B cell (primary cell): ENCODE measurements around the gene CNNM3. TPM values are rescaled to one million over a fixed set of nuclear protein-coding genes. Genes with fewer than 3 reads are reported as not detected.
"Not testable (repeated sequence)": the region's sequence is repeated elsewhere in the genome, so short reads cannot be mapped to it uniquely, and the experiment has no call there.

Experiments
- ATAC-seq: fragments of 200-7000 bp; cut with Tn5 transposase; one replicate; pipeline ENCODE4 v1.10.0; 2021; ENCODE audit warnings: low read depth, mild to moderate bottlenecking, moderate number of reproducible peaks, moderate library complexity
- CTCF ChIA-PET: fragments of 350-600 bp; sonication (Branson Sonifier 250); formaldehyde crosslinking; loops from one replicate; lab custom pipeline; 2021; ENCODE audit warnings: antibody characterized with exemption, inconsistent platforms; lab: Charles Lee
- POLR2A ChIA-PET: fragments of 350-600 bp; sonication (Branson Sonifier 250); formaldehyde crosslinking; loops from one replicate; lab custom pipeline; 2021; ENCODE audit warnings: antibody characterized with exemption; lab: Charles Lee
- DNase-seq: peaks from one replicate; pipeline ENCODE4 v3.0.0; 2013
- H2AFZ ChIP-seq: 2 replicates; pipeline ENCODE4 v1.6.1; 2012; ENCODE audit warnings: mild to moderate bottlenecking, low read depth, low read length; ENCODE audit not compliant: insufficient read depth, poor library complexity, severe bottlenecking
- H3K27ac ChIP-seq, 2 donors: 1 replicate in 1 of 2; 2 replicates in 1 of 2; pipeline ENCODE4 v1.5.1; 2012 to 2013; ENCODE audit warnings: low read length in 2 of 2, mild to moderate bottlenecking in 2 of 2, moderate library complexity in 1 of 2
- H3K27me3 ChIP-seq, 4 experiments: fragments of 200-600 bp in 1 of 4; sonication (generic) in 1 of 4; replicated peaks in 1 of 4; 1 replicate in 2 of 4; 2 replicates in 2 of 4; pipeline versions ENCODE4 v1.6.1 to v1.7.0; 2013 to 2016; ENCODE audit warnings: low read length in 3 of 4, mild to moderate bottlenecking in 2 of 4, mixed read lengths in 1 of 4, moderate library complexity in 1 of 4; ENCODE audit not compliant: insufficient read depth in 4 of 4, control insufficient read depth in 3 of 4; ENCODE audit errors: control extremely low read depth in 1 of 4
- H3K36me3 ChIP-seq, 2 experiments: replicated peaks in 1 of 2; 1 replicate in 1 of 2; 2 replicates in 1 of 2; pipeline versions ENCODE4 v1.6.1 to v1.7.1; 2013; ENCODE audit warnings: low read length in 1 of 2; ENCODE audit not compliant: insufficient read depth in 2 of 2, control insufficient read depth in 1 of 2; ENCODE audit errors: control extremely low read depth in 1 of 2, extremely low read depth in 1 of 2
- H3K4me1 ChIP-seq, 2 donors: fragments of 200-600 bp in 1 of 2; sonication (generic) in 1 of 2; 1 replicate in 1 of 2; 2 replicates in 1 of 2; pipeline versions ENCODE4 v1.5.1 to v1.6.1; 2013 to 2017; ENCODE audit warnings: low read length in 2 of 2; ENCODE audit not compliant: control insufficient read depth in 2 of 2, insufficient read depth in 2 of 2
- H3K4me2 ChIP-seq: replicated peaks from 2 replicates; pipeline ENCODE3; 2012; ENCODE audit warnings: mild to moderate bottlenecking, low read depth, low read length; ENCODE audit not compliant: poor library complexity, severe bottlenecking
- H3K4me3 ChIP-seq, 5 experiments: fragments of 200-600 bp in 1 of 5; sonication (generic) in 1 of 5; 1 replicate in 3 of 5; 2 replicates in 2 of 5; pipeline versions ENCODE4 v1.5.1 to v1.7.0; 2011 to 2016; ENCODE audit warnings: low read length in 4 of 5, mild to moderate bottlenecking in 4 of 5, low read depth in 2 of 5, control low read depth in 1 of 5, moderate library complexity in 1 of 5; ENCODE audit not compliant: insufficient read depth in 1 of 5; ENCODE audit errors: control extremely low read depth in 1 of 5, extremely low read depth in 1 of 5
- H3K79me2 ChIP-seq: fragments of 200-600 bp; sonication (generic); one replicate; pipeline ENCODE4 v1.6.0; 2016; ENCODE audit warnings: low read length; ENCODE audit not compliant: control insufficient read depth, insufficient read depth
- H3K9ac ChIP-seq: fragments of 200-600 bp; sonication (generic); 2 replicates; pipeline ENCODE4 v1.6.1; 2017; ENCODE audit warnings: mild to moderate bottlenecking, low read length, moderate library complexity
- H3K9me3 ChIP-seq, 3 donors: one replicate each; pipeline versions ENCODE4 v1.6.1 to v1.7.1; 2013; ENCODE audit warnings: low read length in 2 of 3; ENCODE audit not compliant: control insufficient read depth in 2 of 3, insufficient read depth in 1 of 3; ENCODE audit errors: control extremely low read depth in 1 of 3
- H4K20me1 ChIP-seq: 2 replicates; pipeline ENCODE4 v1.6.0; 2012; ENCODE audit warnings: mild to moderate bottlenecking, low read length; ENCODE audit not compliant: insufficient read depth, control insufficient read depth, poor library complexity, severe bottlenecking
- H3K27ac Mint-ChIP-seq: one replicate; pipeline ENCODE4 v1.8.0; 2021; ENCODE audit warnings: mixed read lengths
- H3K27me3 Mint-ChIP-seq: one replicate; pipeline ENCODE4 v1.8.0; 2021; ENCODE audit warnings: mixed read lengths
- H3K4me1 Mint-ChIP-seq: one replicate; pipeline ENCODE4 v1.8.0; 2021; ENCODE audit warnings: mixed read lengths
- H3K4me3 Mint-ChIP-seq: one replicate; pipeline ENCODE4 v1.8.0; 2021; ENCODE audit warnings: mixed read lengths
- H3K9me3 Mint-ChIP-seq: one replicate; pipeline ENCODE4 v1.8.0; 2022; ENCODE audit warnings: mixed read lengths; ENCODE audit not compliant: insufficient read depth
- EZH2 ChIP-seq: IDR thresholded peaks from 2 replicates; pipeline ENCODE4 v1.6.1; 2012; ENCODE audit warnings: borderline replicate concordance, low read depth, mild to moderate bottlenecking, moderate library complexity, low read length; ENCODE audit not compliant: insufficient read depth, poor library complexity, severe bottlenecking
- WGBS: methylation state at CpG from one replicate; pipeline ENCODE4 v1.1.5; 2013; ENCODE audit warnings: missing lambda C conversion rate; ENCODE audit not compliant: insufficient coverage; 5-methylcytosine and 5-hydroxymethylcytosine counted together
- intact Hi-C: fragments of 100-400 bp; cut with micrococcal nuclease; formaldehyde crosslinking; loops from one replicate; pipeline ENCODE4 v1.10.0; 2022
- polyA plus RNA-seq: library from polyadenylated mRNA; depleted of rRNA; stranded (reverse); fragments of >200 nt; gene quantifications from 2 replicates; pipeline ENCODE4 v1.2.3, GENCODE V29; 2012
- total RNA-seq, 2 donors: library from RNA; stranded (reverse); fragments of 120-200 nt in 1 of 2; gene quantifications; 1 replicate in 1 of 2; 2 replicates in 1 of 2; pipeline versions ENCODE4 v1.2.3 to v1.2.4, GENCODE V29; 2013 to 2022
- TF ChIP-seq, protein P1 (sequence below): fragments of 200-600 bp; IDR thresholded peaks from one replicate; pipeline ENCODE4 v1.8.0; 2022; ENCODE audit warnings: antibody characterized with exemption, mild to moderate bottlenecking

The CNNM3 gene
- total and polyA plus RNA-seq, 2 donors (not counting 1 experiment from before 2014, with no cell fraction given), result 28.8 to 54.7 TPM

- H3K27me3 ChIP-seq, result no peaks in the 10 kb centered on the region
- H3K4me1 Mint-ChIP-seq, result peaks cover 14% of the 10 kb centered on the region
- ATAC-seq (no peak), DNase-seq (peak; percentile 6)
- H3K27ac Mint-ChIP-seq, result no peak overlapping the region
- POLR2A ChIA-PET, result interaction anchor here (0.6 kb wide), 1 partner anchor 50 kb away, joined by 7 read pairs; no protein-coding TSS in a partner anchor
- no peak overlapping the region for H3K9ac ChIP-seq
- H3K4me1 ChIP-seq, result peaks cover 38 to 45% of the 10 kb centered on the region in 2 donors
- TF ChIP-seq, protein P1, sequence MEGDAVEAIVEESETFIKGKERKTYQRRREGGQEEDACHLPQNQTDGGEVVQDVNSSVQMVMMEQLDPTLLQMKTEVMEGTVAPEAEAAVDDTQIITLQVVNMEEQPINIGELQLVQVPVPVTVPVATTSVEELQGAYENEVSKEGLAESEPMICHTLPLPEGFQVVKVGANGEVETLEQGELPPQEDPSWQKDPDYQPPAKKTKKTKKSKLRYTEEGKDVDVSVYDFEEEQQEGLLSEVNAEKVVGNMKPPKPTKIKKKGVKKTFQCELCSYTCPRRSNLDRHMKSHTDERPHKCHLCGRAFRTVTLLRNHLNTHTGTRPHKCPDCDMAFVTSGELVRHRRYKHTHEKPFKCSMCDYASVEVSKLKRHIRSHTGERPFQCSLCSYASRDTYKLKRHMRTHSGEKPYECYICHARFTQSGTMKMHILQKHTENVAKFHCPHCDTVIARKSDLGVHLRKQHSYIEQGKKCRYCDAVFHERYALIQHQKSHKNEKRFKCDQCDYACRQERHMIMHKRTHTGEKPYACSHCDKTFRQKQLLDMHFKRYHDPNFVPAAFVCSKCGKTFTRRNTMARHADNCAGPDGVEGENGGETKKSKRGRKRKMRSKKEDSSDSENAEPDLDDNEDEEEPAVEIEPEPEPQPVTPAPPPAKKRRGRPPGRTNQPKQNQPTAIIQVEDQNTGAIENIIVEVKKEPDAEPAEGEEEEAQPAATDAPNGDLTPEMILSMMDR, result no peak
- TF ChIP-seq EZH2, result no peak
- no peak overlapping the region for H3K4me3 Mint-ChIP-seq
- H3K27ac ChIP-seq, result peak overlapping the region; percentile 51
- no peak overlapping the region for H3K4me3 ChIP-seq
- peaks cover 5% of the 10 kb centered on the region for H3K79me2 ChIP-seq
- intact Hi-C loops, result loop anchor here (2.0 to 5.0 kb wide), 2 partner anchors 34 to 165 kb away; partner anchors contain the start of gene KANSL3
- CTCF ChIA-PET, result interaction anchor here (0.7 to 3.7 kb wide), 4 partner anchors 13 to 55 kb away, joined by 3 to 30 read pairs (median 4); partner anchors contain the start of genes ANKRD39 and CNNM3
- no peaks in the 10 kb centered on the region for H4K20me1 ChIP-seq
- H3K4me2 ChIP-seq, result no peak overlapping the region
- 95% methylated on average over 5 of the region's 7 CpGs for WGBS
- H3K27me3 Mint-ChIP-seq, result no peaks in the 10 kb centered on the region
- H2AFZ ChIP-seq, result no peak overlapping the region
- H3K36me3 ChIP-seq, result peaks cover 0 to 30% of the 10 kb centered on the region in 2 experiments
- peaks cover 0 to 3% (median 0%) of the 10 kb centered on the region in 3 donors for H3K9me3 ChIP-seq
- no peaks in the 10 kb centered on the region for H3K9me3 Mint-ChIP-seq
Observed at GRCh38 chr2:96802721-96803120, 13.3 kb upstream of the CNNM3 start.

DNA sequence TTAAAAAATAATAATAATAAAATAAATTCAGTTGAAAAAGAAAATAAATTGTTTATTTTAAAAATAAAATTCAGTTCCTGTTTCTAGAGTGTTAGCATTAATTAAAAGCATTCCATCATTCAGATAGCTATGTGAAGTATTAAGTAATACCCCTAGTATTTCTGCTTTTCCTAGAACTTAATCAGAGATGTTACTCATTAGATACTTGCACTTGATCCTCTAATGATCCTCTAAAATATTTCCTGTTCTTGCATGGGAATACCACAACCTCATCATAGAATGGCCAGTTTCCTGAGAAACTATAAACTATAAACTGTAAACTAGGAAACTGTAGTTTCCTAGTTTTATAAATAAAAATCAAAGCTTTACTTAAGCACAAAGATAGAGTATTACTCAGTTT lies 11.1 kb upstream of the CNNM3 start:
- Histone ChIP-seq H3K27ac (no peak overlapping the region), H2AFZ (no peak overlapping the region), H3K9me3 (peaks cover 0 to 3% (median 0%) of the 10 kb centered on the region in 3 donors), H3K27me3 (no peaks in the 10 kb centered on the region), H3K79me2 (peaks cover 5% of the 10 kb centered on the region), H3K9ac (no peak overlapping the region), H3K36me3 (peaks cover 0 to 33% of the 10 kb centered on the region in 2 experiments), H3K4me2 (no peak overlapping the region), H3K4me1 (peaks cover 38 to 49% of the 10 kb centered on the region in 2 donors), H3K4me3 (no peak overlapping the region), H4K20me1 (no peaks in the 10 kb centered on the region)
- H3K27me3 Mint-ChIP-seq, result no peaks in the 10 kb centered on the region
- ChIA-PET POLR2A (interaction anchor here (0.5 to 0.7 kb wide), 3 partner anchors 9 to 499 kb away, joined by 3 to 7 read pairs (median 5); partner anchors contain the start of gene SNRNP200), CTCF (interaction anchor here (2.0 to 3.7 kb wide), 3 partner anchors 11 to 53 kb away, joined by 5 to 30 read pairs (median 16); partner anchors contain the start of genes ANKRD39 and CNNM3)
- TF ChIP-seq, protein P1, result no peak
- TF ChIP-seq EZH2, result no peak
- no peak overlapping the region for H3K4me3 Mint-ChIP-seq
- no peaks in the 10 kb centered on the region for H3K9me3 Mint-ChIP-seq
- no peak for ATAC-seq
- intact Hi-C loops, result loop anchor here (5.0 kb wide), 1 partner anchor 168 kb away; the partner anchor contains the start of gene KANSL3
- H3K27ac Mint-ChIP-seq, result peak overlapping the region; percentile 84
- peaks cover 22% of the 10 kb centered on the region for H3K4me1 Mint-ChIP-seq
- DNase-seq, result no peak

- H3K4me3 Mint-ChIP-seq, H3K9me3 Mint-ChIP-seq, DNase-seq, H3K27me3 Mint-ChIP-seq, ATAC-seq, H3K9me3 ChIP-seq, H3K9ac ChIP-seq, H3K27me3 ChIP-seq, H2AFZ ChIP-seq, H4K20me1 ChIP-seq, H3K79me2 ChIP-seq: not testable (repeated sequence)
- ChIA-PET POLR2A (interaction anchor here (1.0 to 1.5 kb wide), 3 partner anchors 9 to 51 kb away, joined by 6 to 9 read pairs (median 6); partner anchors contain the start of genes ANKRD39 and CNNM3), CTCF (interaction anchor here (0.7 to 2.3 kb wide), 4 partner anchors 8 to 165 kb away, joined by 3 to 16 read pairs (median 4); partner anchors contain the start of genes ANKRD39 and CNNM3)
- peak overlapping the region; percentile 97 for H3K27ac Mint-ChIP-seq
- Histone ChIP-seq H3K4me3 (peak overlapping the region in 1 of 5 experiments; percentile 47), H3K27ac (peak overlapping the region; percentile 73 to 76), H3K4me2 (peak overlapping the region; percentile 69), H3K36me3 (peaks cover 0 to 42% of the 10 kb centered on the region in 2 experiments), H3K4me1 (peaks cover 33 to 43% of the 10 kb centered on the region in 2 donors)
- H3K4me1 Mint-ChIP-seq, result peaks cover 22% of the 10 kb centered on the region
- no CpG with 5 or more reads among the region's 20 CpGs for WGBS
- intact Hi-C loops, result loop anchor here (1.0 kb wide), 1 partner anchor 10 kb away; the partner anchor contains the start of gene CNNM3
Observed at GRCh38 chr2:96805946-96806345, 10.1 kb upstream of the CNNM3 start.
